WTC11 (cell line): Measurements from ENCODE around the gene SNX30. TPM values are rescaled to one million over a fixed set of nuclear protein-coding genes. Genes with fewer than 3 reads are reported as not detected.

Experiments
- ATAC-seq: fragments of 200-7000 bp; cut with Tn5 transposase; 2 replicates; pipeline ENCODE4 v1.10.0; 2021; ENCODE audit warnings: mild to moderate bottlenecking, moderate library complexity
- CTCF ChIA-PET: fragments of 300-600 bp; sonication (Branson Sonifier 250); formaldehyde crosslinking; loops from one replicate; lab custom pipeline; 2021; ENCODE audit warnings: antibody characterized with exemption; lab: Charles Lee
- POLR2A ChIA-PET: fragments of 350-600 bp; sonication (Branson Sonifier 250); formaldehyde crosslinking; loops from one replicate; lab custom pipeline; 2021; ENCODE audit warnings: antibody characterized with exemption; lab: Charles Lee
- DNase-seq: peaks from one replicate; pipeline ENCODE4 v3.0.0; 2021; ENCODE audit warnings: low spot score
- H3K27ac Mint-ChIP-seq: 2 replicates; pipeline ENCODE4 v1.8.0; 2021; ENCODE audit warnings: mixed read lengths
- H3K27me3 Mint-ChIP-seq: 2 replicates; pipeline ENCODE4 v1.8.0; 2021; ENCODE audit warnings: low read depth, mild to moderate bottlenecking, moderate library complexity, mixed read lengths
- H3K36me3 Mint-ChIP-seq: 2 replicates; pipeline ENCODE4 v1.8.0; 2021; ENCODE audit warnings: mixed read lengths
- H3K4me1 Mint-ChIP-seq: 2 replicates; pipeline ENCODE4 v1.8.0; 2022; ENCODE audit warnings: mixed read lengths
- H3K4me3 Mint-ChIP-seq: 2 replicates; pipeline ENCODE4 v1.8.0; 2021; ENCODE audit warnings: mild to moderate bottlenecking, moderate library complexity, mixed read lengths
- H3K9me3 Mint-ChIP-seq: 2 replicates; pipeline ENCODE4 v1.8.0; 2021; ENCODE audit warnings: mixed read lengths
- AFF4 ChIP-seq: sonication (generic); formaldehyde crosslinking; IDR thresholded peaks from 2 replicates; pipeline ENCODE4 v1.8.1; 2023; ENCODE audit warnings: mild to moderate bottlenecking, missing genetic modification reagents, borderline replicate concordance
- AR ChIP-seq: fragments of 250-450 bp; sonication (Bioruptor Pico); IDR thresholded peaks from 2 replicates; pipeline ENCODE4 v1.9.0; 2021; ENCODE audit warnings: mild to moderate bottlenecking
- ATF2 ChIP-seq: sonication (generic); formaldehyde crosslinking; IDR thresholded peaks from 2 replicates; pipeline ENCODE4 v1.8.1; 2022; ENCODE audit warnings: low read depth, missing genetic modification reagents, borderline replicate concordance
- ATF6 ChIP-seq: sonication (generic); formaldehyde crosslinking; IDR thresholded peaks from 2 replicates; pipeline ENCODE4 v1.8.1; 2023; ENCODE audit warnings: mild to moderate bottlenecking, missing genetic modification reagents
- CREM ChIP-seq: sonication (generic); formaldehyde crosslinking; IDR thresholded peaks from 2 replicates; pipeline ENCODE4 v1.8.1; 2022; ENCODE audit warnings: mild to moderate bottlenecking, missing genetic modification reagents, moderate library complexity
- ELF4 ChIP-seq: sonication (generic); formaldehyde crosslinking; IDR thresholded peaks from 2 replicates; pipeline ENCODE4 v1.8.1; 2022; ENCODE audit warnings: low read depth, mild to moderate bottlenecking, moderate library complexity, missing genetic modification reagents
- ETV6 ChIP-seq: sonication (generic); formaldehyde crosslinking; IDR thresholded peaks from 2 replicates; pipeline ENCODE4 v1.8.1; 2022; ENCODE audit warnings: mild to moderate bottlenecking, missing genetic modification reagents
- FOXP1 ChIP-seq: sonication (generic); formaldehyde crosslinking; IDR thresholded peaks from 2 replicates; pipeline ENCODE4 v1.8.0; 2022; ENCODE audit warnings: missing genetic modification reagents, mild to moderate bottlenecking, moderate library complexity, borderline replicate concordance
- HMGA2 ChIP-seq: fragments of 250-450 bp; sonication (Bioruptor Pico); IDR thresholded peaks from 2 replicates; pipeline ENCODE4 v1.4.0; 2021; ENCODE audit warnings: mild to moderate bottlenecking, moderate library complexity
- IRF2 ChIP-seq: sonication (generic); formaldehyde crosslinking; IDR thresholded peaks from 2 replicates; pipeline ENCODE4 v1.8.0; 2022; ENCODE audit warnings: low read depth, missing genetic modification reagents, borderline replicate concordance
- JAZF1 ChIP-seq: fragments of 250-450 bp; sonication (Bioruptor Pico); IDR thresholded peaks from 2 replicates; pipeline ENCODE4 v1.9.0; 2021; ENCODE audit warnings: moderate library complexity, mild to moderate bottlenecking, inconsistent platforms
- MYBL2 ChIP-seq: sonication (generic); formaldehyde crosslinking; IDR thresholded peaks from 2 replicates; pipeline ENCODE4 v1.8.1; 2023; ENCODE audit warnings: mild to moderate bottlenecking, moderate library complexity, missing genetic modification reagents
- OVOL2 ChIP-seq: fragments of 250-450 bp; sonication (Bioruptor Pico); IDR thresholded peaks from 2 replicates; pipeline ENCODE4 v1.9.0; 2021; ENCODE audit warnings: mild to moderate bottlenecking, borderline replicate concordance
- PRRX2 ChIP-seq: fragments of 250-450 bp; sonication (Bioruptor Pico); IDR thresholded peaks from 2 replicates; pipeline ENCODE4 v1.8.0; 2021; ENCODE audit warnings: mild to moderate bottlenecking
- RORB ChIP-seq: fragments of 250-450 bp; sonication (Bioruptor Pico); IDR thresholded peaks from 2 replicates; pipeline ENCODE4 v1.9.0; 2021; ENCODE audit warnings: mild to moderate bottlenecking
- STAT6 ChIP-seq: sonication (generic); formaldehyde crosslinking; conservative IDR thresholded peaks from 2 replicates; pipeline ENCODE4 v1.8.1; 2023; ENCODE audit warnings: mild to moderate bottlenecking, low read depth, missing genetic modification reagents, moderate library complexity
- TEAD1 ChIP-seq: sonication (generic); formaldehyde crosslinking; IDR thresholded peaks from 2 replicates; pipeline ENCODE4 v1.8.0; 2022; ENCODE audit warnings: mild to moderate bottlenecking, missing genetic modification reagents
- ZNF425 ChIP-seq: fragments of 250-450 bp; sonication (Bioruptor Pico); conservative IDR thresholded peaks from 2 replicates; pipeline ENCODE4 v1.9.0; 2021; ENCODE audit warnings: mild to moderate bottlenecking
- total RNA-seq: library from RNA; stranded (reverse); gene quantifications from 3 replicates; pipeline ENCODE4 v1.2.3, GENCODE V29; 2021

SNX30 gene
- total RNA-seq, 1 experiment from 2014 or later, result 13.4 TPM

GRCh38 chr9:112780450-112781036 is 30.0 kb downstream of the SNX30 start:
- TF ChIP-seq MYBL2 (CRISPR knock-in tag) (no peak), ATF2 (CRISPR knock-in tag) (no peak), FOXP1 (CRISPR knock-in tag) (no peak), ETV6 (no peak), TEAD1 (CRISPR knock-in tag) (no peak), ATF6 (CRISPR knock-in tag) (no peak), CREM (no peak), RORB (CRISPR knock-in tag) (no peak), ZNF425 (CRISPR knock-in tag) (no peak), ELF4 (no peak), OVOL2 (CRISPR knock-in tag) (no peak), AR (no peak), AFF4 (CRISPR knock-in tag) (no peak), PRRX2 (no peak), JAZF1 (CRISPR knock-in tag) (no peak), HMGA2 (CRISPR knock-in tag) (no peak), IRF2 (CRISPR knock-in tag) (no peak), STAT6 (CRISPR knock-in tag) (no peak)
- DNase-seq (no peak), ATAC-seq (no peak)
- Mint-ChIP-seq H3K4me1 (peaks cover 10% of the 10 kb centered on the region), H3K4me3 (no peak overlapping the region), H3K27me3 (no peaks in the 10 kb centered on the region), H3K36me3 (no peaks in the 10 kb centered on the region), H3K9me3 (no peaks in the 10 kb centered on the region), H3K27ac (no peak overlapping the region)
- ChIA-PET CTCF (no interaction called here), POLR2A (no interaction called here)
